ENCODE data around the gene PDSS2. TPM values are rescaled to one million over a fixed set of nuclear protein-coding genes. Genes with fewer than 3 reads are reported as not detected.
A peak's percentile ranks its signal among the peaks of the same experiment; 100 is the strongest.

The PDSS2 gene
- total and polyA plus RNA-seq, 11 donors: 7.2 to 24.4 (median 14.4) TPM

DNA sequence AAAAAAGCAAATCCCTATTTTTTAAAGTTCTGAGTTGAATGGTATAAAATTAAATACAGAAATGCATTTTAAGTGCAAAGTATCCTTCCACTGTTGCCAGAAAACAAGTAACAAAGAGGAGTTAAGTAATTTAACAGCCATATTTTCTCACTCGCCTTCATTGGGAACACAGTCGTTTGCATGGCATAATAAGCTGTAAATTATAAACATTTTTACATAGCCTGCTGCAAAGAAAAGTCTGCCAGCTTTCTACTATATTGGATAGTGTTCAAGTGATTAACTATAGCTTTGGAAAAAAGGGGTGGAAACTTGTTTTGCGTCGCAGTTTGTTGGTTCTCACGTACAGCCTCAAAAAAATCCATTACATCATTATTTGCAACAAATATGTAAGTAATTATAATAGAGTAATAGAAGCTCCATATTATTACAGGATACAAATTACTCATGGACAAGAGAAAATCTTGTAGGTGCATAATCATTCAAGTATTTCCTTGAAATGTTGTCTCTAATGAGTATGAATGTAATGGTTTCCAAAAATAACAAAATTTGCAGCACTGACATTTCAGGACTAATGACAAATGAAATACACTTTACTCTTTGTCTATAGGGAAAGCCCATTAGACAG lies 139.3 kb downstream of the PDSS2 start:
- no peak overlapping the region for H3K27ac ChIP-seq
- H3K27me3 ChIP-seq: no peaks in the 10 kb centered on the region
- ATAC-seq (no peak), DNase-seq (no peak)
- H3K9me3 ChIP-seq: no peaks in the 10 kb centered on the region
- intact Hi-C loops (cut with DNase I): loop anchor here in 9 of 10 donors (2.0 to 10.0 kb wide), 9 partner anchors 135 to 529 kb away; partner anchors contain the start of gene PDSS2 (in 2 of the 9)
- WGBS, 4 donors: 49 to 64% (median 57%) methylated on average over 5 of the region's 5 CpGs
- no peak for TF ChIP-seq POLR2A (IDR thresholded peaks at IDR 0.05)
- TF ChIP-seq, protein P1, sequence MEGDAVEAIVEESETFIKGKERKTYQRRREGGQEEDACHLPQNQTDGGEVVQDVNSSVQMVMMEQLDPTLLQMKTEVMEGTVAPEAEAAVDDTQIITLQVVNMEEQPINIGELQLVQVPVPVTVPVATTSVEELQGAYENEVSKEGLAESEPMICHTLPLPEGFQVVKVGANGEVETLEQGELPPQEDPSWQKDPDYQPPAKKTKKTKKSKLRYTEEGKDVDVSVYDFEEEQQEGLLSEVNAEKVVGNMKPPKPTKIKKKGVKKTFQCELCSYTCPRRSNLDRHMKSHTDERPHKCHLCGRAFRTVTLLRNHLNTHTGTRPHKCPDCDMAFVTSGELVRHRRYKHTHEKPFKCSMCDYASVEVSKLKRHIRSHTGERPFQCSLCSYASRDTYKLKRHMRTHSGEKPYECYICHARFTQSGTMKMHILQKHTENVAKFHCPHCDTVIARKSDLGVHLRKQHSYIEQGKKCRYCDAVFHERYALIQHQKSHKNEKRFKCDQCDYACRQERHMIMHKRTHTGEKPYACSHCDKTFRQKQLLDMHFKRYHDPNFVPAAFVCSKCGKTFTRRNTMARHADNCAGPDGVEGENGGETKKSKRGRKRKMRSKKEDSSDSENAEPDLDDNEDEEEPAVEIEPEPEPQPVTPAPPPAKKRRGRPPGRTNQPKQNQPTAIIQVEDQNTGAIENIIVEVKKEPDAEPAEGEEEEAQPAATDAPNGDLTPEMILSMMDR (IDR thresholded peaks at IDR 0.05): no peak
- H3K4me3 ChIP-seq: no peak overlapping the region
- no peaks in the 10 kb centered on the region for H3K36me3 ChIP-seq
- no peaks in the 10 kb centered on the region for H3K4me1 ChIP-seq

DNA sequence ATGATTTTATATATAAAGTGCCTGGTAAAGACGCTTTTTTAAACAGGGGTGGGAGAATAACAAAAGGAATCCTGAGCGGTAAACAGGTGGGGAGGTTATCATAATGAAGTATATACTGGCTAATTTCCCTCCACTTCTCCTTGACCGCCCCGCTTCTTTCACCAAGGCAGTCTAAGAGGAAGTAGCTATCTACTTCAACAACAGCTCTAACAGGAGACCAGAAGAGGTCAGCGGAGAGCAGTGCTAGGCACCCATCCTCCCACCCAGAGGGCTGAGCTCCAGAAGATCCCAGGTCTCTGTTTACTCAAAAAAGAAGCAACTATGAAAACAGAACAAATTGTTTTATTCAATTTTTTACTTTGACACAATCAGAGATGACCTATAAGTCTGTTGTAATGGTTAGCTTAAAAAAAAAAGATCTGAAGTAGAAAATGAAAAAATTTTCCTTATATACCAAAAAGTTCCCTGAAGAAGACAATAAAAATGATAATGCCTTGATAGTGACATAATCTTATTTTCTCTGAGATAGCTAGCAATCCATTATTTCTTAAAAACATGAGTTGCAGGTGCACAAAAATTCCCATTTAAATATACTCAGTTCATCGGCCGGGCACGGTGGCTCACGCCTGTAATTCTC lies 141.1 kb downstream of the PDSS2 start:
- TF ChIP-seq POLR2A (IDR thresholded peaks at IDR 0.05): no peak
- TF ChIP-seq, protein P1 (IDR thresholded peaks at IDR 0.05): peak; percentile 39 to 77 (median 62)
- H3K9me3 ChIP-seq: no peaks in the 10 kb centered on the region
- H3K4me3 ChIP-seq: no peak overlapping the region
- WGBS, 4 donors: 54 to 57% (median 56%) methylated on average over 9 of the region's 9 CpGs
- no peaks in the 10 kb centered on the region for H3K36me3 ChIP-seq
- H3K27ac ChIP-seq: no peak overlapping the region
- ATAC-seq (peak; percentile 64 to 95 (median 92)), DNase-seq (peak in 4 of 5 donors; percentile 41 to 58 (median 49))
- intact Hi-C loops (cut with DNase I): loop anchor here in 7 of 10 donors (2.0 to 10.0 kb wide), 6 partner anchors 141 to 531 kb away; partner anchors contain the start of gene PDSS2 (in 1 of the 7)
- H3K27me3 ChIP-seq: no peaks in the 10 kb centered on the region
- H3K4me1 ChIP-seq: peaks cover 0 to 6% (median 0%) of the 10 kb centered on the region in 12 donors

DNA sequence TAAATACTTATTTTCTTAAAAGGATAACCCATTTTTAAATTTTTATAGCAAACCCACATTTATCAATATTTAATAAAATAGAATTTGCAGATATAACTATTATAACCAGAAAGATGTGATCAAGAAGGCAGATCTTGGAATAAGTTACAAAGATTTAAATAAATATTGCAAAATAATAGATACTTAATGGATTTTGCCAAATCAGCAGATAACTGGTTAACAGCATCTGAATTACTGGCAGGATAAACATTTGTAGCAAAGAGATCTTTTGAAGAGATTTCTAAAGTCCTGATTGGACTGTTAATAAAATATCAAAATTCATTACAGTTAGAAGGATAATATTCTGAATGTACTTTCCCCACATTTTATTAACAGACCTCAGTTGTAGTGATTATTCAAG lies 144.2 kb downstream of the PDSS2 start:
- DNase-seq (no peak), ATAC-seq (no peak)
- Histone ChIP-seq H3K4me1 (peaks cover 0 to 6% (median 0%) of the 10 kb centered on the region in 12 donors), H3K36me3 (no peaks in the 10 kb centered on the region), H3K9me3 (no peaks in the 10 kb centered on the region), H3K27ac (no peak overlapping the region), H3K27me3 (no peaks in the 10 kb centered on the region), H3K4me3 (no peak overlapping the region)
- TF ChIP-seq, protein P1 (IDR thresholded peaks at IDR 0.05): no peak
- TF ChIP-seq POLR2A (IDR thresholded peaks at IDR 0.05): no peak
- intact Hi-C loops (cut with DNase I): loop anchor here in 7 of 10 donors (5.0 to 10.0 kb wide), 3 partner anchors 347 to 390 kb away; no protein-coding TSS in a partner anchor

DNA sequence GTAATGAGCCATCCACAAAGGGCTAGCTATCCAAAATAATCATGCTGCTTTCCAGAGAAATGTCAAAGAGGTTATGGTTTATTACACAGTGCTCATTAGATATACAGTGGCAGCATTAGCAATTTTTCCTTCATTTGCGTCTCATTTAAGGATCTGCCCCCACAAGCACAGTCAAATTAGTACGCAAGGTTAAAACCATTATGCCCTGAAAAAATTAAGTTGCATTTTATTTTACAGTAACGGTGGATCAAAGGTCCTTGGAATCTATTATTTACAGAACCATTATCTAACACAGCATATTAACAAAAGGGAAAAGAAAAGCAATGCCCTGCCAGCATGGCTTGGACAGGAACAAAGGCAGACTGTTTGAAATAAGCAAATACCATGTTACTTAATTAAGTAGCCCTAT lies 144.8 kb downstream of the PDSS2 start:
- no peak for TF ChIP-seq POLR2A (IDR thresholded peaks at IDR 0.05)
- TF ChIP-seq, protein P1 (IDR thresholded peaks at IDR 0.05): no peak
- intact Hi-C loops (cut with DNase I): loop anchor here in 6 of 10 donors (10.0 kb wide), 2 partner anchors 360 to 390 kb away; no protein-coding TSS in a partner anchor
- H3K4me1 ChIP-seq: peaks cover 0 to 6% (median 0%) of the 10 kb centered on the region in 12 donors

More for the DNA sequence above, 144.8 kb downstream of the PDSS2 start:
- DNase-seq (no peak), ATAC-seq (no peak)
- Histone ChIP-seq H3K27me3 (no peaks in the 10 kb centered on the region), H3K9me3 (no peaks in the 10 kb centered on the region), H3K4me3 (no peak overlapping the region), H3K27ac (no peak overlapping the region), H3K36me3 (no peaks in the 10 kb centered on the region)
- 81 to 86% (median 83%) methylated on average over 3 of the region's 3 CpGs for WGBS, 4 donors

Measured in heart left ventricle (tissue), 16 donors.